Measurements from ENCODE around the gene LCN1.

LCN1 gene

GRCh38 chr9:135572233-135572632 lies 51.0 kb downstream of the LCN1 start:
- no peak for DNase-seq (ENCODE audit: low read depth)

- DNase-seq (ENCODE audit: low read depth) = no peak
Measured at GRCh38 chr9:135573124-135573523, 51.9 kb downstream of the LCN1 start.

DNA sequence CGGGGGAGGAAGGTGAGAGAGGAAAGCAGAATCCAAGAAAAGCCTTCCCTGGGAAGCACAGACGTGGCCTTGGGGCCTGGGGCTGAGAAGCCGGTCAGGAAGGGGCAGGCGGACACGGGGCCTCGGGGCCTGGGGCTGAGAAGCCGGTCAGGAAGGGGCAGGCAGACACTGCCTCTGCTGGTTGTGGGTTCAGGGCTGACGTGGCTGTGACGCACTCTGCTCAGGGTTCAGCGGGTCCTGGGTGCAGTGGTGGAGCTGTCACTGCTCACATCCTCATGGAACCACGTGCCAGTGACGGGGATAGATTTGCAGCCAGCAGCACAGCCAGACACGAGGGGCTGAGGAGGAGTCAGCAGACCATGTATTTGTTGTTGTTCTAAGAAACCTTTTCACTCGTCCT lies 53.1 kb downstream of the LCN1 start:
- no peak for DNase-seq (ENCODE audit: low read depth)

- DNase-seq (ENCODE audit: low read depth) = no peak
Measured at GRCh38 chr9:135574943-135575342, 53.7 kb downstream of the LCN1 start.

All from fibroblast of gingiva (primary cell).